Lung (tissue), 12 donors: ENCODE data around the gene PAK2. TPM values are rescaled to one million over a fixed set of nuclear protein-coding genes. Genes with fewer than 3 reads are reported as not detected.
"Not testable (repeated sequence)": the region's sequence is repeated elsewhere in the genome, so short reads cannot be mapped to it uniquely, and the experiment has no call there.

Source experiments
- ATAC-seq: fragments of 200-7000 bp; cut with Tn5 transposase; one replicate; pipeline ENCODE4 v1.9.1; 2020; ENCODE audit warnings: moderate number of reproducible peaks; ENCODE audit not compliant: insufficient read depth, low FRiP score
- DNase-seq, 3 donors: peaks; one replicate each; pipeline ENCODE4 v3.0.0-alpha.2; 2013 to 2017
- H3K27ac ChIP-seq, 2 donors: one replicate each; pipeline ENCODE4 v1.5.1; 2013; ENCODE audit warnings: mild to moderate bottlenecking in 2 of 2, moderate library complexity in 2 of 2, control low read depth in 1 of 2, inconsistent platforms in 1 of 2, low read depth in 1 of 2, low read length in 1 of 2
- H3K27me3 ChIP-seq, 3 donors: one replicate each; pipeline ENCODE4 v1.5.1; 2013; ENCODE audit warnings: low read length in 2 of 3; ENCODE audit not compliant: control insufficient read depth in 3 of 3, insufficient read depth in 3 of 3
- H3K36me3 ChIP-seq, 4 donors: one replicate each; pipeline ENCODE4 v1.5.1; 2013; ENCODE audit warnings: low read length in 4 of 4, mild to moderate bottlenecking in 1 of 4, moderate library complexity in 1 of 4; ENCODE audit not compliant: control insufficient read depth in 4 of 4, insufficient read depth in 4 of 4
- H3K4me1 ChIP-seq, 5 donors: one replicate each; pipeline ENCODE4 v1.5.1; 2013; ENCODE audit warnings: low read length in 5 of 5, mild to moderate bottlenecking in 2 of 5, moderate library complexity in 1 of 5; ENCODE audit not compliant: control insufficient read depth in 5 of 5, insufficient read depth in 5 of 5
- H3K4me3 ChIP-seq: one replicate; pipeline ENCODE4 v1.5.1; 2013; ENCODE audit warnings: mild to moderate bottlenecking, control low read depth, moderate library complexity
- H3K9ac ChIP-seq, 2 donors: one replicate each; pipeline ENCODE4 v1.5.1; 2013; ENCODE audit warnings: low read length in 2 of 2, control low read depth in 1 of 2; ENCODE audit not compliant: insufficient read depth in 1 of 2
- H3K9me3 ChIP-seq, 4 donors: one replicate each; pipeline ENCODE4 v1.5.1; 2013; ENCODE audit warnings: low read length in 3 of 4, mild to moderate bottlenecking in 1 of 4, moderate library complexity in 1 of 4; ENCODE audit not compliant: control insufficient read depth in 4 of 4, insufficient read depth in 3 of 4
- WGBS, 2 donors: extraction: QIAGEN DNeasy Blood & Tissue Kit; methylation state at CpG; one replicate each; pipeline ENCODE4 v1.1.7; 2013; 5-methylcytosine and 5-hydroxymethylcytosine counted together
- polyA plus RNA-seq, 2 donors: library from polyadenylated mRNA; stranded (reverse); fragments of 200-250 nt; gene quantifications; one replicate each; pipeline ENCODE4 v1.2.1, GENCODE V29; 2013
- total RNA-seq, 2 donors: library from RNA; depleted of rRNA in 1 of 2; stranded (reverse); fragments of >200 nt in 1 of 2; gene quantifications; one replicate each; pipeline ENCODE4 v1.2.1, GENCODE V29; 2014 to 2021
- TF ChIP-seq, protein P1 (sequence below): IDR thresholded peaks from 2 replicates; pipeline ENCODE4 v1.5.1; 2012; ENCODE audit warnings: mild to moderate bottlenecking; ENCODE audit errors: control extremely low read depth, extremely low read depth
- donor health status: control.
- donor health status: control.
- donor health status: Bipolar disorder and iron deficiency.
- donor health status: healthy.
- donor health status: DM: yes; HTN: yes; CAD: no.

Gene PAK2
- total and polyA plus RNA-seq, 4 donors = 23.7 to 81.4 (median 55.1) TPM

DNA sequence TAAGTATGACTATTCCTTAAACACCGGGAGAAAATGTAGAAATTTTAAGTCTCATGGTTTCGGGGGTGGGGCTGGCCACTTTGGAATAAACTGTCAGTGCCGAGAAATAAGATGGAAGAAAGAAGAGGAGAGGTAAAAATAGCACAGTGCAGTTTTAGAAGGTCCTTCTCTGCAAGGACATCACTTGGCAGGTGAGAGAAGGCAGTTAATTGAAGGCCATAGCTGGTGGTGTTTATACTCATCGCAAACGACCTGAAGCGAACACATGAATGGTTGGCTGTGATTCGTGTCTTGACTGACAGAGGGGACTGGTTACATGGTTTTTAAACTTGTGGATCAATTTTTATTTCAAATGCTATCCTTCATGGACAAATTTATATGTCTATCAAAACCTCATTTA lies 73.2 kb downstream of the PAK2 start:
- Histone ChIP-seq H3K27me3 (no peaks in the 10 kb centered on the region), H3K36me3 (peaks cover 14 to 28% (median 21%) of the 10 kb centered on the region in 4 donors), H3K9me3 (no peaks in the 10 kb centered on the region), H3K27ac (no peak overlapping the region), H3K4me1 (peaks cover 0 to 3% (median 0%) of the 10 kb centered on the region in 5 donors), H3K9ac (no peak overlapping the region), H3K4me3 (no peak overlapping the region)
- no peak for ATAC-seq
- TF ChIP-seq, protein P1, sequence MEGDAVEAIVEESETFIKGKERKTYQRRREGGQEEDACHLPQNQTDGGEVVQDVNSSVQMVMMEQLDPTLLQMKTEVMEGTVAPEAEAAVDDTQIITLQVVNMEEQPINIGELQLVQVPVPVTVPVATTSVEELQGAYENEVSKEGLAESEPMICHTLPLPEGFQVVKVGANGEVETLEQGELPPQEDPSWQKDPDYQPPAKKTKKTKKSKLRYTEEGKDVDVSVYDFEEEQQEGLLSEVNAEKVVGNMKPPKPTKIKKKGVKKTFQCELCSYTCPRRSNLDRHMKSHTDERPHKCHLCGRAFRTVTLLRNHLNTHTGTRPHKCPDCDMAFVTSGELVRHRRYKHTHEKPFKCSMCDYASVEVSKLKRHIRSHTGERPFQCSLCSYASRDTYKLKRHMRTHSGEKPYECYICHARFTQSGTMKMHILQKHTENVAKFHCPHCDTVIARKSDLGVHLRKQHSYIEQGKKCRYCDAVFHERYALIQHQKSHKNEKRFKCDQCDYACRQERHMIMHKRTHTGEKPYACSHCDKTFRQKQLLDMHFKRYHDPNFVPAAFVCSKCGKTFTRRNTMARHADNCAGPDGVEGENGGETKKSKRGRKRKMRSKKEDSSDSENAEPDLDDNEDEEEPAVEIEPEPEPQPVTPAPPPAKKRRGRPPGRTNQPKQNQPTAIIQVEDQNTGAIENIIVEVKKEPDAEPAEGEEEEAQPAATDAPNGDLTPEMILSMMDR = no peak
- no peak for DNase-seq
- WGBS, 2 donors = 88 to 94% methylated on average over 7 of the region's 7 CpGs

DNA sequence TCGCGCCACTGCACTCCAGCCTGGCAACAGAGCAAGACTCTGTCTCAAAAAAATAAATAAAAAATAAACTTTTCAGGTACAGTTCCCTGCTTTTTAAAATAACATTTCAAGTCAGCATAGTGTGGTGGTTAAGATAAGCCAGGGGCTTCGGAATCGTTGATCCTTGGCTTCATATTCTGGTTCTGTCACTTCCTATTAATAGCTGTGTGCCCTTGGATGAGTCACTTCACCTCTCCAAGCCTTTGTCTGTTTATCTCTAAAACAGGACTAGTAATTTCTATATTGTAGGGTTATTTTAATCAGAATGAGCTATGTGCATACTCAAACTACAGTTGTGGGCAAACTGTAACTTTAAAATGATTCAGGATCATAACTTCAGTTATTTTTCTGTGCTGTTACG lies 74.2 kb downstream of the PAK2 start:
- no peak overlapping the region for H3K9ac ChIP-seq
- ATAC-seq = no peak
- no peak overlapping the region for H3K4me3 ChIP-seq
- H3K4me1 ChIP-seq = peaks cover 0 to 3% (median 0%) of the 10 kb centered on the region in 5 donors
- no peak for DNase-seq
- H3K27me3 ChIP-seq = no peaks in the 10 kb centered on the region
- no peaks in the 10 kb centered on the region for H3K9me3 ChIP-seq
- peaks cover 14 to 27% (median 22%) of the 10 kb centered on the region in 4 donors for H3K36me3 ChIP-seq
- WGBS, 2 donors = 95 to 99% methylated on average over 5 of the region's 5 CpGs
- TF ChIP-seq, protein P1 = no peak
- peak overlapping the region in 1 of 2 donors; percentile 66 for H3K27ac ChIP-seq

DNA sequence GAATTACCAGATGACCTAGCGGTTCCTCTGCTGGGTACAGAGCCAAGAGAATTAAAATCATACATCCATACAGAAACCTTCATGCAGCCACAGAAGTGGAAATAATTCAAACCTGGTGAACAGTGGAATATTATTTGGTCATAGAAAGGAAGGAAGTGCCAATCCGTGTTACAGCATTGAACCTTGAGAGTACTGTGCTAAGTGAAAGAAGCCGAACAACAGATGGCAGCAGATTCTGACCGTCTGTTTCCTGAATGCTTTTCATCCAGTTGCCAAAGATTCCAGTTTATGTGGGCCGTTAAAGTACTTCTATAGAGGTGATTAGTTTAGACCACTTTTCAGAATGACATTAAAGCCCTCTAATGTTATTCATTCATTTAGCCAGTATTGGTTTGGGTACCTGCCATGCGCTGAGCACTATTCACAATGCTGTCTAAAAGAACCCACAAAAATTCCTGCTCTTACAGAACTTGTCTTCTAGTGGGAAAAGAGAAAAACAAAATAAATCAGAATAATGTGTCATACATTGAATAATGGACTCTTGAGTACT lies 82.2 kb downstream of the PAK2 start:
- Histone ChIP-seq H3K9me3 (no peaks in the 10 kb centered on the region), H3K4me3 (no peak overlapping the region), H3K4me1 (no peaks in the 10 kb centered on the region), H3K36me3 (peaks cover 32 to 49% (median 39%) of the 10 kb centered on the region in 4 donors), H3K9ac (no peak overlapping the region), H3K27me3 (no peaks in the 10 kb centered on the region), H3K27ac (no peak overlapping the region)
- TF ChIP-seq, protein P1 = no peak
- no peak for ATAC-seq
- peak in 1 of 3 donors; percentile 3 for DNase-seq
- WGBS, 2 donors = 87 to 88% methylated on average over 6 of the region's 6 CpGs

DNA sequence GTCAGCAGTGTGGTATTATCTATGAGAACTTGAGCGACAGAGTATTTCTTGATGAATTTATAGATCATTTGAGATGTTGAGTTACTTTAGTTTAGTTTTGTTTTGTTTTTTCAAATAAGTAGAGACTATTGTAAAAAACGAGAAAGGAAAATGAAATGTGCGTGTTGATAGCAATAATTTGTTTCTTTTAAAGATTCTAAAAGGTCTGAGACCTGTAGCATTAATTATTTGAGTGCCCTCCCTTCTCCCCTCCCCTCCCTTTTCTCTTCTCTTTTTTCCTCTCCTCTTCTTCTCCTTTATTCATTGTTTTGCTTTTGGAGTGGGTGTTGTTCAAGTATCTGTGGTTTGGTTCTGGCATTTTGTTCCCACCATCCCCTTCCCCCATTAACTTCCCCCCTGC lies 90.0 kb downstream of the PAK2 start:
- not testable (repeated sequence) for H3K9ac ChIP-seq, DNase-seq, H3K27me3 ChIP-seq, ATAC-seq, H3K27ac ChIP-seq, H3K9me3 ChIP-seq, H3K4me1 ChIP-seq, H3K4me3 ChIP-seq
- peaks cover 0 to 13% (median 7%) of the 10 kb centered on the region in 4 donors for H3K36me3 ChIP-seq
- 96 to 100% methylated on average over 3 of the region's 3 CpGs for WGBS, 2 donors
